ENCODE measurements around the gene PDGFB.

GRCh38 chr22:39244136-39244495, 666 bp downstream of the PDGFB start:
- TF ChIP-seq POLR2A (IDR thresholded peaks at IDR 0.05) (no peak), POLR2AphosphoS5 (IDR thresholded peaks at IDR 0.05) (no peak)

All from prostate gland (tissue), 1 donor.